ENCODE results near the gene SNF8. TPM values are rescaled to one million over a fixed set of nuclear protein-coding genes. Genes with fewer than 3 reads are reported as not detected.

SNF8 gene
- polyA plus RNA-seq, 1 donor (not counting 4 experiments of a cell fraction or from before 2014, with no cell fraction given), result 90.5 TPM

- H2AFZ ChIP-seq (ENCODE audit: control insufficient read depth, low read length), result peak overlapping the region; percentile 96
- dilution Hi-C loops (cut with MboI; ENCODE audit: extremely low pct_ligation_motif_present, low sequenced_read_pairs), result no loop called here
- peak overlapping the region; percentile 68 to 78 (median 76) for H3K4me3 ChIP-seq (ENCODE audit: control insufficient read depth in 2 of 3, extremely low read depth in 1 of 3, insufficient read depth in 2 of 3, low read depth in 1 of 3, low read length in 3 of 3)
- H3K4me2 ChIP-seq (ENCODE audit: control insufficient read depth, extremely low read depth, insufficient read depth, low read depth, low read length), result peak overlapping the region; percentile 76
- DNase-seq (ENCODE audit: low read depth, low spot score) (no peak), FAIRE-seq (no peak)
- H3K9me3 ChIP-seq (ENCODE audit: control insufficient read depth, low read depth, low read length), result no peaks in the 10 kb centered on the region
- no peaks in the 10 kb centered on the region for H3K9me1 ChIP-seq (ENCODE audit: control insufficient read depth, extremely low read depth, insufficient read depth, low read length)
- peaks cover 17% of the 10 kb centered on the region for H3K4me1 ChIP-seq (ENCODE audit: control insufficient read depth, extremely low read depth, insufficient read depth, low read length)
- H3K27ac ChIP-seq (ENCODE audit: control insufficient read depth, insufficient read depth, low read length), result peak overlapping the region; percentile 97
- TF ChIP-seq CTCF (optimal IDR thresholded peaks at IDR 0.05 in 1 of 3, IDR thresholded peaks at IDR 0.05 in 1 of 3, conservative IDR thresholded peaks at IDR 0.05 in 1 of 3; ENCODE audit: extremely low read depth in 1 of 3, insufficient read depth in 2 of 3, low read length in 3 of 3) (no peak), EZH2 (IDR thresholded peaks at IDR 0.05; ENCODE audit: low read length) (no peak)
- peak overlapping the region; percentile 91 for H3K9ac ChIP-seq (ENCODE audit: control insufficient read depth, extremely low read depth, insufficient read depth, low read length)
- peaks cover 8 to 14% of the 10 kb centered on the region in 2 experiments for H3K36me3 ChIP-seq (ENCODE audit: control insufficient read depth in 2 of 2, extremely low read depth in 1 of 2, insufficient read depth in 2 of 2, low read length in 2 of 2)
- no peaks in the 10 kb centered on the region for H4K20me1 ChIP-seq (ENCODE audit: control insufficient read depth, extremely low read depth, insufficient read depth, low read length)
- no peaks in the 10 kb centered on the region for H3K27me3 ChIP-seq (ENCODE audit: control insufficient read depth, extremely low read depth, insufficient read depth, low read length)
- peaks cover 37% of the 10 kb centered on the region for H3K79me2 ChIP-seq (ENCODE audit: control insufficient read depth, insufficient read depth, low read length)
Observed at GRCh38 chr17:48907713-48908046, 37.0 kb downstream of the SNF8 start.

GRCh38 chr17:48905987-48906515 lies 38.6 kb downstream of the SNF8 start:
- Histone ChIP-seq H4K20me1 (ENCODE audit: control insufficient read depth, extremely low read depth, insufficient read depth, low read length) (no peaks in the 10 kb centered on the region), H3K4me3 (ENCODE audit: control insufficient read depth in 2 of 3, extremely low read depth in 1 of 3, insufficient read depth in 2 of 3, low read depth in 1 of 3, low read length in 3 of 3) (no peak overlapping the region), H3K79me2 (ENCODE audit: control insufficient read depth, insufficient read depth, low read length) (peaks cover 21% of the 10 kb centered on the region), H3K9me3 (ENCODE audit: control insufficient read depth, low read depth, low read length) (no peaks in the 10 kb centered on the region), H3K27me3 (ENCODE audit: control insufficient read depth, extremely low read depth, insufficient read depth, low read length) (no peaks in the 10 kb centered on the region), H3K4me1 (ENCODE audit: control insufficient read depth, extremely low read depth, insufficient read depth, low read length) (peaks cover 20% of the 10 kb centered on the region), H3K27ac (ENCODE audit: control insufficient read depth, insufficient read depth, low read length) (no peak overlapping the region), H3K9ac (ENCODE audit: control insufficient read depth, extremely low read depth, insufficient read depth, low read length) (no peak overlapping the region), H3K4me2 (ENCODE audit: control insufficient read depth, extremely low read depth, insufficient read depth, low read depth, low read length) (no peak overlapping the region), H3K36me3 (ENCODE audit: control insufficient read depth in 2 of 2, extremely low read depth in 1 of 2, insufficient read depth in 2 of 2, low read length in 2 of 2) (peaks cover 5 to 11% of the 10 kb centered on the region in 2 experiments), H2AFZ (ENCODE audit: control insufficient read depth, low read length) (no peak overlapping the region), H3K9me1 (ENCODE audit: control insufficient read depth, extremely low read depth, insufficient read depth, low read length) (no peaks in the 10 kb centered on the region)
- DNase-seq (ENCODE audit: low read depth, low spot score) (no peak), FAIRE-seq (no peak)
- dilution Hi-C loops (cut with MboI; ENCODE audit: extremely low pct_ligation_motif_present, low sequenced_read_pairs), result no loop called here
- TF ChIP-seq EZH2 (IDR thresholded peaks at IDR 0.05; ENCODE audit: low read length) (no peak), CTCF (optimal IDR thresholded peaks at IDR 0.05 in 1 of 3, IDR thresholded peaks at IDR 0.05 in 1 of 3, conservative IDR thresholded peaks at IDR 0.05 in 1 of 3; ENCODE audit: extremely low read depth in 1 of 3, insufficient read depth in 2 of 3, low read length in 3 of 3) (no peak)

Measured in keratinocyte (primary cell).